HepG2 (cell line): ENCODE measurements around the gene CFAP45. TPM values are rescaled to one million over a fixed set of nuclear protein-coding genes. Genes with fewer than 3 reads are reported as not detected.

ENCODE experiments used
- ATAC-seq: fragments of 200-7000 bp; cut with Tn5 transposase; 3 replicates; pipeline ENCODE4 v1.9.1; 2020; ENCODE audit warnings: mild to moderate bottlenecking, moderate library complexity
- BruUV-seq: library from RNA; stranded (reverse); fragments of 400-500 nt; replicated peaks from 2 replicates; lab custom pipeline; 2021; lab: Mats Ljungman, UMichigan
- CTCF ChIA-PET: fragments of 300-600 bp; formaldehyde crosslinking; extraction: SDS; loops from one replicate; lab custom pipeline; 2021; ENCODE audit warnings: low total read pairs, inconsistent platforms, low intra/inter-chr PET ratio; lab: Yijun Ruan, JAX
- POLR2A ChIA-PET: fragments of 350-600 bp; sonication (Branson Sonifier 250); formaldehyde crosslinking; loops from one replicate; lab custom pipeline; 2020; ENCODE audit warnings: antibody characterized with exemption, inconsistent platforms; lab: Yijun Ruan, JAX
- DNase-seq: peaks from one replicate; pipeline ENCODE4 v3.0.0-alpha.2; 2015; ENCODE audit warnings: low spot score
- FAIRE-seq: peaks from 3 replicates; lab custom pipeline; 2011; peaks lifted over from hg19 to GRCh38; lab: Jason Lieb, UNC
- H2AFZ ChIP-seq: one replicate; pipeline ENCODE4 v1.6.1; 2011; ENCODE audit warnings: low read length, inconsistent platforms
- H3K27ac ChIP-seq: fragments of 300-600 bp; 3 replicates; pipeline ENCODE4 v1.8.0; 2011; ENCODE audit warnings: mixed run types, mild to moderate bottlenecking, mixed read lengths, low read length, inconsistent platforms; ENCODE audit not compliant: insufficient read depth; ENCODE audit errors: extremely low read length
- H3K27me3 ChIP-seq, 2 experiments: fragments of 200-600 bp in 1 of 2; 2 replicates in 1 of 2; 3 replicates in 1 of 2; pipeline versions ENCODE4 v1.6.0 to v1.8.0; 2011; ENCODE audit warnings: low read length in 2 of 2, mild to moderate bottlenecking in 2 of 2, moderate library complexity in 2 of 2, inconsistent platforms in 1 of 2; ENCODE audit not compliant: insufficient read depth in 2 of 2, control insufficient read depth in 1 of 2
- H3K36me3 ChIP-seq, 2 experiments: fragments of 200-600 bp in 1 of 2; replicated peaks in 1 of 2; 2 replicates in 1 of 2; 3 replicates in 1 of 2; pipeline versions ENCODE4 v1.5.1 to v1.8.0; 2011; ENCODE audit warnings: low read length in 2 of 2, inconsistent platforms in 1 of 2; ENCODE audit not compliant: insufficient read depth in 2 of 2, control insufficient read depth in 1 of 2
- H3K4me1 ChIP-seq: 2 replicates; pipeline ENCODE4 v1.5.1; 2012; ENCODE audit warnings: low read length, inconsistent platforms; ENCODE audit not compliant: insufficient read depth
- H3K4me2 ChIP-seq: 2 replicates; pipeline ENCODE4 v1.6.0; 2011; ENCODE audit warnings: low read depth, low read length, inconsistent platforms
- H3K4me3 ChIP-seq, 3 experiments: fragments of 200-600 bp in 1 of 3; sonication (generic), shearing (Covaris generic) in 1 of 3; replicated peaks in 1 of 3; 2 replicates each; pipeline ENCODE4 v1.5.1; 2011 to 2016; ENCODE audit warnings: low read length in 3 of 3, inconsistent platforms in 2 of 3, low read depth in 2 of 3, mild to moderate bottlenecking in 2 of 3, control low read depth in 1 of 3, mixed read lengths in 1 of 3; ENCODE audit not compliant: insufficient read depth in 1 of 3
- H3K79me2 ChIP-seq: one replicate; pipeline ENCODE4 v1.6.1; 2011; ENCODE audit warnings: low read length, inconsistent platforms; ENCODE audit not compliant: insufficient read depth
- H3K9ac ChIP-seq: 2 replicates; pipeline ENCODE4 v1.6.0; 2011; ENCODE audit warnings: mild to moderate bottlenecking, low read depth, low read length, inconsistent platforms; ENCODE audit not compliant: insufficient read depth
- H3K9me3 ChIP-seq: 2 replicates; pipeline ENCODE4 v1.5.1; 2012; ENCODE audit warnings: mild to moderate bottlenecking, low read length
- H4K20me1 ChIP-seq: 2 replicates; pipeline ENCODE4 v1.6.0; 2011; ENCODE audit warnings: inconsistent platforms, mild to moderate bottlenecking, low read length, moderate library complexity; ENCODE audit not compliant: insufficient read depth
- GATAD2A ChIP-seq: IDR thresholded peaks from 2 replicates; pipeline ENCODE4 v1.6.1; 2016
- HMGXB3 ChIP-seq: sonication (generic); formaldehyde crosslinking; IDR thresholded peaks from 2 replicates; pipeline ENCODE4 v1.4.0; 2020; ENCODE audit warnings: missing genetic modification reagents, borderline replicate concordance
- NONO ChIP-seq, 2 experiments: fragments of 450-650 bp in 1 of 2; sonication (generic) in 1 of 2; formaldehyde crosslinking in 1 of 2; IDR thresholded peaks in 1 of 2; conservative IDR thresholded peaks in 1 of 2; 2 replicates each; pipeline versions ENCODE4 v1.6.1 to v1.8.0; 2017 to 2022; ENCODE audit warnings: mild to moderate bottlenecking in 1 of 2, missing genetic modification reagents in 1 of 2, moderate library complexity in 1 of 2
- PRDM10 ChIP-seq: sonication (generic); formaldehyde crosslinking; IDR thresholded peaks from 2 replicates; pipeline ENCODE4 v1.4.0; 2020; ENCODE audit warnings: low read depth, missing genetic modification reagents
- RBM22 ChIP-seq: fragments of 200-400 bp; formaldehyde crosslinking; optimal IDR thresholded peaks from 2 replicates; pipeline ENCODE3; 2017; ENCODE audit warnings: mild to moderate bottlenecking, low read length, moderate library complexity
- THRA ChIP-seq: sonication (generic); formaldehyde crosslinking; IDR thresholded peaks from 2 replicates; pipeline ENCODE4 v1.4.0; 2020; ENCODE audit warnings: missing genetic modification reagents, borderline replicate concordance
- ZFP90 ChIP-seq: sonication (generic); formaldehyde crosslinking; IDR thresholded peaks from 2 replicates; pipeline ENCODE4 v1.8.0; 2022; ENCODE audit warnings: missing genetic modification reagents, mild to moderate bottlenecking, inconsistent platforms, borderline replicate concordance
- ZKSCAN8 ChIP-seq: IDR thresholded peaks from 2 replicates; pipeline ENCODE4 v1.6.1; 2016; ENCODE audit warnings: borderline replicate concordance, missing genetic modification reagents, missing compliant biosample characterization
- ZNF337 ChIP-seq: sonication (generic); formaldehyde crosslinking; IDR thresholded peaks from 2 replicates; pipeline ENCODE4 v1.5.1; 2020; ENCODE audit warnings: missing genetic modification reagents, low read depth, mild to moderate bottlenecking, borderline replicate concordance
- ZNF354B ChIP-seq: sonication (generic); formaldehyde crosslinking; IDR thresholded peaks from 2 replicates; pipeline ENCODE4 v1.8.0; 2022; ENCODE audit warnings: mild to moderate bottlenecking, missing genetic modification reagents
- ZNF501 ChIP-seq: sonication (generic); formaldehyde crosslinking; IDR thresholded peaks from 2 replicates; pipeline ENCODE4 v1.5.1; 2020; ENCODE audit warnings: mild to moderate bottlenecking, moderate library complexity, missing genetic modification reagents
- ZNF781 ChIP-seq: sonication (generic); formaldehyde crosslinking; IDR thresholded peaks from 2 replicates; pipeline ENCODE4 v1.5.1; 2020; ENCODE audit warnings: borderline replicate concordance, mild to moderate bottlenecking, missing genetic modification reagents; ENCODE audit errors: not compliant biosample characterization
- ZNF792 ChIP-seq: IDR thresholded peaks from 2 replicates; pipeline ENCODE4 v1.6.1; 2016
- WGBS: methylation state at CpG from one replicate; pipeline ENCODE4 v1.1.6; 2017; ENCODE audit warnings: low lambda C conversion rate; 5-methylcytosine and 5-hydroxymethylcytosine counted together
- in situ Hi-C: cut with HindIII; loops from 2 replicates; pipeline ENCODE4 v1.10.0; 2017; ENCODE audit warnings: low pct_unique_long_range_greater_than_20kb; ENCODE audit not compliant: extremely low pct_ligation_motif_present
- intact Hi-C: fragments of 100-400 bp; cut with micrococcal nuclease; formaldehyde crosslinking; loops from one replicate; pipeline ENCODE4 v1.10.0; 2022; ENCODE audit not compliant: unreplicated experiment
- polyA plus RNA-seq, 8 experiments: library from polyadenylated mRNA; depleted of rRNA in 3 of 8; stranded (reverse) in 7 of 8; unstranded in 1 of 8; fragments of >200 nt; fragmentation: Illumina TruSeq in 4 of 8; extraction: Trizol in 4 of 8; gene quantifications; 2 replicates each; pipeline versions ENCODE4 v1.2.1 to v1.2.3, GENCODE V29; 2011 to 2016; ENCODE audit warnings: low read depth in 4 of 8, missing spikeins in 1 of 8, mixed read lengths in 1 of 8; ENCODE audit not compliant: insufficient read depth in 1 of 8
- total RNA-seq, 5 experiments: library from RNA; depleted of rRNA; stranded (reverse); fragments of >200 nt; fragmentation: Illumina TruSeq; extraction: Trizol; gene quantifications; 2 replicates each; pipeline ENCODE4 v1.2.3, GENCODE V29; 2016; ENCODE audit warnings: low read depth in 1 of 5

Gene CFAP45
- total and polyA plus RNA-seq, 2 of the 13 experiments (the other 11 are each of a cell fraction or from before 2014, with no cell fraction given) = not detected

- TF ChIP-seq THRA (CRISPR knock-in tag) = no peak
- TF ChIP-seq ZNF792 = no peak
- no peak for TF ChIP-seq ZNF501 (CRISPR knock-in tag)
- TF ChIP-seq NONO (IDR thresholded peaks at IDR 0.05) = no peak
- no peak for TF ChIP-seq NONO (CRISPR knock-in tag; conservative IDR thresholded peaks at IDR 0.05)
- TF ChIP-seq ZNF337 (CRISPR knock-in tag) = no peak
- TF ChIP-seq ZNF781 = no peak
These were observed 58.2 kb downstream of the CFAP45 start (continued) for GRCh38 chr1:159841749-159842148.

GRCh38 chr1:159839116-159839849, 60.7 kb downstream of the CFAP45 start:
- in situ Hi-C loops = no loop called here
- H3K27me3 ChIP-seq = no peaks in the 10 kb centered on the region; a peak in 3 of 5 replicates
- no peak overlapping the region for H3K9ac ChIP-seq
- ChIA-PET POLR2A (no interaction called here), CTCF (no interaction called here)
- H3K27ac ChIP-seq = no peak overlapping the region
- no peak for ATAC-seq
- no peak overlapping the region for H2AFZ ChIP-seq
- no peaks in the 10 kb centered on the region for H3K9me3 ChIP-seq
- BruUV-seq = no TSS peak
- 21% methylated on average over 5 of the region's 5 CpGs for WGBS
- no peaks in the 10 kb centered on the region for H3K36me3 ChIP-seq
- H3K4me2 ChIP-seq = no peak overlapping the region
- no peak for FAIRE-seq
- no peak overlapping the region for H3K4me3 ChIP-seq
- no peaks in the 10 kb centered on the region for H3K4me1 ChIP-seq
- no peaks in the 10 kb centered on the region for H4K20me1 ChIP-seq
- no peak for DNase-seq
- intact Hi-C loops = no loop called here
- no peaks in the 10 kb centered on the region for H3K79me2 ChIP-seq
- TF ChIP-seq ZFP90 (CRISPR knock-in tag) (no peak), HMGXB3 (CRISPR knock-in tag) (no peak), ZNF354B (CRISPR knock-in tag) (no peak), GATAD2A (CRISPR knock-in tag) (no peak), RBM22 (no peak), PRDM10 (CRISPR knock-in tag) (no peak), ZKSCAN8 (CRISPR knock-in tag) (no peak)
